GM12865 (cell line): ENCODE measurements around the gene AUNIP.

ENCODE experiments used
- DNase-seq: peaks from one replicate; pipeline ENCODE4 v3.0.0; 2010; ENCODE audit warnings: low read depth
- H3K4me3 ChIP-seq: 2 replicates; pipeline ENCODE4 v1.5.1; 2011; ENCODE audit warnings: mild to moderate bottlenecking, low read depth, low read length, control low read depth
- CTCF ChIP-seq: IDR thresholded peaks from 2 replicates; pipeline ENCODE4 v1.5.1; 2011; ENCODE audit warnings: low read length, control low read depth, low read depth, inconsistent platforms; ENCODE audit not compliant: insufficient read depth; ENCODE audit errors: missing control alignments

The AUNIP gene

DNA sequence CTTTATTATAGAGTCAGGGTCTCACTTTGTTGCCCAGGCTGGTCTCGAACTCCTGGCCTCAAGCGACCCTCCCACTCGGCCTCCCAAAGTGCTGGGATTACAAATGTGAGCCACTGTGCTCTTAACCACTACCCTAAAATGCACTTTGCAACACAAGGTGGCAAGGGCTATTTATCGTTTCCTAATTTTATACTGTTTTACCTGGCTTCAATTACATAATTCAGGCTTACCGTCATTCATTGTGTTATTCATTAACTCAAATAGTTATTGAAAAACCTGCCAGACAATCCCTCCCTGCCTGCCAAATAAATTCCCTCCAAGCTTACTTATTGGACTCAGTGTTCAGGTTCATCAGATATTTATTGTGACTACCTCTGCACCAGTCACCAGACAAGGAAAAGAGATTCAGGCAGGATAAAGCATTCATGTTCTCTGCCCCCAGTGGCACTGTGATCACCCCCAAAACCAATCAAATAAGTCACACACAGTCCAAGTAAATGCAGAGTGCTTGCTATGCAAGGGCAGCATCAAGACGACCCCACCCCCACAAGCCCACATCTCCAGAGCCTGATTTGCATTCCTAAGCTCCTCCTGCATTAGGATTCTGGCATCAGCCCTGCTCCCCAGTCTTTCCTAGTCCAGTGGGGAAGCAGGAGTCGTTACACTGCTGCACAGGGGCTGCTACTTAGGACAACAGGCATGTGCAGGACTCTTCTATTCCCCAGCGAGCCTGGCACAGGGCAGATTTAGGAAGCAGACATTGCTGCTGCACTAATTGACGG, 8.1 kb upstream of the AUNIP start:
- no peak overlapping the region for H3K4me3 ChIP-seq
- no peak for DNase-seq
- no peak for TF ChIP-seq CTCF

- no peak for DNase-seq
- H3K4me3 ChIP-seq = no peak overlapping the region
- TF ChIP-seq CTCF = no peak
Observed at GRCh38 chr1:25866288-25866687, 7.0 kb upstream of the AUNIP start.

- TF ChIP-seq CTCF = no peak
- DNase-seq = no peak
- no peak overlapping the region for H3K4me3 ChIP-seq
Observed at GRCh38 chr1:25864434-25864833, 5.2 kb upstream of the AUNIP start.

GRCh38 chr1:25863486-25864262, 4.4 kb upstream of the AUNIP start:
- no peak for TF ChIP-seq CTCF
- H3K4me3 ChIP-seq = no peak overlapping the region
- DNase-seq = no peak

DNA sequence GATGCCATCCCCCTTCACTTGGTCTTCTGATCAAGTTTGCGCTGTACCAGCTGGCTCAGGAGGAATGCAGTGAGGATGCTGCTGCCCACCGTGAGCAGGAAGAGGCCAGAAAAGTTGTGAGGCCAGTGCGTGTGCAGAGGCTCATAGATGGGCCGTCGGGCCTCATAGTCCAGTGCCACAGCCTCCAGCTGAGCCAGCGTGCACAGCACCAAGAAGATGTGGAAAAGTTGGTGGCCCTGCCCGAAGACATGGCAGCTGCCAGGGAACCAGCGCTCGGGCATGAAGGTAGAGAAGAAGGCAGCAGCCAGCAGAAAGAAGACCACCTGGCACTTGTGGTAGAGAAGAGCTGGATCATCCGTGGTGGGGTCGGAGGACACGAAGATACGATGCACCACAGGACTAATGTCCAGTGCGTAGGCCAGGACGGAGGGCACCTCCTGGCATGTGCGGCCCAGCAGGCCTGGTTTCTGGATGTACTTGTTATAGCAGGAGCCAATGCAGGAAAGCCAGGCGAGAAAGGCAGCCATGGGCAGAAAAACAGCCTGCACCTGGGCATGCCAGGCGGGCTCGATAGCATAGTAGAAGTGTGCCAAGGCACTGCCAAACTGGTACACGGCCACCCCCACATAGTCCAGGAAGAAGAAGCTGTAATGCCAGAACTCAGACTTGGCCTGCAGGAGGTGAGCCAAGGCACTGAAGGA, 3.7 kb upstream of the AUNIP start:
- TF ChIP-seq CTCF = no peak
- no peak for DNase-seq
- H3K4me3 ChIP-seq = no peak overlapping the region

GRCh38 chr1:25861316-25862286, 2.3 kb upstream of the AUNIP start:
- no peak overlapping the region for H3K4me3 ChIP-seq
- DNase-seq = peak; percentile 20
- no peak for TF ChIP-seq CTCF
